ENCODE results near the gene C9.

DNA sequence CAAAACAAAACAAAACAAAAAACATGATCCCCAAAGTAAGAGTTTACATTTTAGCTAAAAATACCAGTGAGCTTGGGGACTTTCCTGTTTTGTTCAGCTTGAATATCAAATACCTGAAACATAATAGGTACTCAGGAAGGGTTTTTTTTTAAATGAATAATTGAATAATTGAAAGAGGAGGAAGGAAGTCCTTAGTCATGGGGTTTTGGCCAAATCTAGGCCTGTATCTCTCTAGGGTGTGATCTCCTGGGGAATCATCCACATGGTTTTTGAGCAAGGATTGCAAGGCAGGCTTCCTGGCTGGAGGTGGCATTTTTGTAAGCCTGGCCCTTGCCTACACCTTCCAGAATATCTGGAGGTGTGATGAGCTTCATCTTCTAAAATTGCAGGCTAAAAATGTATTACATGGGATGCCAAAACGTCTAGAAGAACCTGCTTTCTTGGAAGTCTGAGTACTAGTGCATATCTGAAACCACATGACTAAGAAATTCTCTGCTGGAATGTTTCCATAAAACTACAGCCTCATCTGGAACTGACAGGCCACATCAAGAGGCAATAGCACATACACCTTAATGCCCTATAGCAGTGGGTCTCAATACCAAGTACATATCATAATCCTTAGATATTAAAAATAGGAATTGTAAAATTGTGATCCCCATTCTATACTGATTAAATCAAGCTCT is 10.4 kb downstream of the C9 start:
- TF ChIP-seq, protein P1, sequence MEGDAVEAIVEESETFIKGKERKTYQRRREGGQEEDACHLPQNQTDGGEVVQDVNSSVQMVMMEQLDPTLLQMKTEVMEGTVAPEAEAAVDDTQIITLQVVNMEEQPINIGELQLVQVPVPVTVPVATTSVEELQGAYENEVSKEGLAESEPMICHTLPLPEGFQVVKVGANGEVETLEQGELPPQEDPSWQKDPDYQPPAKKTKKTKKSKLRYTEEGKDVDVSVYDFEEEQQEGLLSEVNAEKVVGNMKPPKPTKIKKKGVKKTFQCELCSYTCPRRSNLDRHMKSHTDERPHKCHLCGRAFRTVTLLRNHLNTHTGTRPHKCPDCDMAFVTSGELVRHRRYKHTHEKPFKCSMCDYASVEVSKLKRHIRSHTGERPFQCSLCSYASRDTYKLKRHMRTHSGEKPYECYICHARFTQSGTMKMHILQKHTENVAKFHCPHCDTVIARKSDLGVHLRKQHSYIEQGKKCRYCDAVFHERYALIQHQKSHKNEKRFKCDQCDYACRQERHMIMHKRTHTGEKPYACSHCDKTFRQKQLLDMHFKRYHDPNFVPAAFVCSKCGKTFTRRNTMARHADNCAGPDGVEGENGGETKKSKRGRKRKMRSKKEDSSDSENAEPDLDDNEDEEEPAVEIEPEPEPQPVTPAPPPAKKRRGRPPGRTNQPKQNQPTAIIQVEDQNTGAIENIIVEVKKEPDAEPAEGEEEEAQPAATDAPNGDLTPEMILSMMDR (IDR thresholded peaks at IDR 0.05): no peak
- TF ChIP-seq POLR2A (IDR thresholded peaks at IDR 0.05): no peak

Data from heart left ventricle (tissue), 13 donors.